H1 (cell line): ENCODE data around the gene C1QL1. TPM values are rescaled to one million over a fixed set of nuclear protein-coding genes. Genes with fewer than 3 reads are reported as not detected.

Source experiments
- CTCF ChIA-PET: fragments of 300-600 bp; sonication (Branson Sonifier 250); formaldehyde crosslinking; loops from one replicate; lab custom pipeline; 2021; ENCODE audit not compliant: partially characterized antibody; lab: Charles Lee
- POLR2A ChIA-PET: fragments of 300-600 bp; sonication (Branson Sonifier 250); formaldehyde crosslinking; loops from one replicate; lab custom pipeline; 2021; ENCODE audit warnings: inconsistent platforms; ENCODE audit not compliant: partially characterized antibody; lab: Charles Lee
- DNase-seq, 2 experiments: peaks; one replicate each; pipeline versions ENCODE4 v3.0.0 to v3.0.0-alpha.2; 2010 to 2022; ENCODE audit warnings: low spot score in 2 of 2, low read depth in 1 of 2, mixed read lengths in 1 of 2
- FAIRE-seq: peaks from 2 replicates; lab custom pipeline; 2011; peaks lifted over from hg19 to GRCh38; lab: Jason Lieb, UNC
- H2AFZ ChIP-seq: 2 replicates; pipeline ENCODE4 v1.8.1; 2012; ENCODE audit warnings: low read length, inconsistent platforms
- H2AK5ac ChIP-seq: 2 replicates; pipeline ENCODE4 v1.6.1; 2013; ENCODE audit warnings: low read depth, low read length
- H2BK120ac ChIP-seq: replicated peaks from 2 replicates; pipeline ENCODE3; 2013; ENCODE audit warnings: low read depth, low read length, inconsistent platforms
- H2BK12ac ChIP-seq: 2 replicates; pipeline ENCODE4 v1.6.1; 2013; ENCODE audit warnings: low read depth, low read length
- H2BK15ac ChIP-seq: 2 replicates; pipeline ENCODE4 v1.6.1; 2013; ENCODE audit warnings: low read length
- H2BK20ac ChIP-seq: 2 replicates; pipeline ENCODE4 v1.6.1; 2013; ENCODE audit warnings: low read length
- H2BK5ac ChIP-seq: 2 replicates; pipeline ENCODE4 v1.6.1; 2013; ENCODE audit warnings: low read depth, low read length
- H3K14ac ChIP-seq: 2 replicates; pipeline ENCODE4 v1.6.1; 2013; ENCODE audit warnings: inconsistent platforms; ENCODE audit not compliant: insufficient read length
- H3K18ac ChIP-seq: 2 replicates; pipeline ENCODE4 v1.6.1; 2013; ENCODE audit warnings: low read length; ENCODE audit errors: extremely low read depth
- H3K23ac ChIP-seq: 2 replicates; pipeline ENCODE4 v1.6.1; 2013; ENCODE audit warnings: inconsistent platforms; ENCODE audit not compliant: insufficient read length
- H3K23me2 ChIP-seq: 2 replicates; pipeline ENCODE4 v1.6.1; 2013; ENCODE audit warnings: low read depth, low read length
- H3K27ac ChIP-seq: 2 replicates; pipeline ENCODE4 v1.6.1; 2011; ENCODE audit warnings: low read depth, low read length, inconsistent platforms
- H3K27me3 ChIP-seq, 4 experiments: replicated peaks in 1 of 4; 1 replicate in 1 of 4; 2 replicates in 3 of 4; pipeline versions ENCODE4 v1.6.1 to v1.8.1; 2011 to 2013; ENCODE audit warnings: low read length in 3 of 4, mild to moderate bottlenecking in 3 of 4, inconsistent platforms in 2 of 4, mixed read lengths in 2 of 4, moderate library complexity in 1 of 4; ENCODE audit not compliant: control insufficient read depth in 3 of 4, insufficient read depth in 3 of 4; ENCODE audit errors: extremely low read depth in 1 of 4
- H3K36me3 ChIP-seq, 4 experiments: 2 replicates each; pipeline versions ENCODE4 v1.6.1 to v1.8.1; 2011 to 2013; ENCODE audit warnings: mild to moderate bottlenecking in 4 of 4, low read length in 3 of 4, moderate library complexity in 2 of 4, control low read depth in 1 of 4, inconsistent platforms in 1 of 4; ENCODE audit not compliant: insufficient read depth in 4 of 4, control insufficient read depth in 2 of 4
- H3K4ac ChIP-seq: replicated peaks from 2 replicates; pipeline ENCODE3; 2013; ENCODE audit warnings: low read length, low read depth, mixed read lengths, inconsistent platforms; ENCODE audit not compliant: insufficient read length
- H3K4me1 ChIP-seq, 4 experiments: replicated peaks in 1 of 4; 1 replicate in 1 of 4; 2 replicates in 3 of 4; pipeline versions ENCODE4 v1.6.1 to v1.8.1; 2011 to 2013; ENCODE audit warnings: low read length in 3 of 4, inconsistent platforms in 2 of 4, mixed read lengths in 1 of 4; ENCODE audit not compliant: insufficient read depth in 4 of 4, control insufficient read depth in 3 of 4
- H3K4me2 ChIP-seq, 2 experiments: 2 replicates each; pipeline versions ENCODE4 v1.6.1 to v1.8.1; 2011 to 2013; ENCODE audit warnings: low read depth in 2 of 2, low read length in 2 of 2, control low read depth in 1 of 2, inconsistent platforms in 1 of 2, mild to moderate bottlenecking in 1 of 2; ENCODE audit not compliant: insufficient read depth in 1 of 2
- H3K4me3 ChIP-seq, 4 experiments: fragments of 200-600, 300-600 bp in 1 of 4; sonication (generic), shearing (Covaris generic), sonication (Bioruptor Twin) in 1 of 4; 2 replicates each; pipeline versions ENCODE4 v1.5.1 to v1.8.1; 2011 to 2016; ENCODE audit warnings: low read length in 4 of 4, low read depth in 3 of 4, control low read depth in 2 of 4, inconsistent platforms in 2 of 4, mild to moderate bottlenecking in 2 of 4, mixed read lengths in 1 of 4, moderate library complexity in 1 of 4; ENCODE audit not compliant: insufficient read depth in 2 of 4; ENCODE audit errors: extremely low read depth in 1 of 4
- H3K56ac ChIP-seq: replicated peaks from 2 replicates; pipeline ENCODE3; 2013; ENCODE audit warnings: low read depth, mild to moderate bottlenecking, mixed read lengths, low read length, inconsistent platforms; ENCODE audit not compliant: insufficient read length
- H3K79me1 ChIP-seq: 2 replicates; pipeline ENCODE4 v1.6.1; 2013; ENCODE audit warnings: low read depth, low read length, control low read depth
- H3K79me2 ChIP-seq, 2 experiments: 2 replicates each; pipeline versions ENCODE4 v1.6.1 to v1.8.1; 2012 to 2013; ENCODE audit warnings: low read length in 2 of 2, mild to moderate bottlenecking in 2 of 2, inconsistent platforms in 1 of 2; ENCODE audit not compliant: insufficient read depth in 2 of 2, control insufficient read depth in 1 of 2
- H3K9ac ChIP-seq, 4 experiments: replicated peaks in 1 of 4; 1 replicate in 1 of 4; 2 replicates in 3 of 4; pipeline versions ENCODE4 v1.6.1 to v1.8.1; 2011 to 2013; ENCODE audit warnings: low read depth in 3 of 4, low read length in 3 of 4, control low read depth in 2 of 4, mild to moderate bottlenecking in 2 of 4, moderate library complexity in 2 of 4, inconsistent platforms in 1 of 4; ENCODE audit errors: extremely low read depth in 1 of 4
- H3K9me3 ChIP-seq, 2 experiments: 2 replicates each; pipeline versions ENCODE4 v1.6.1 to v1.8.1; 2012 to 2013; ENCODE audit warnings: mild to moderate bottlenecking in 2 of 2, moderate library complexity in 2 of 2, control low read depth in 1 of 2, inconsistent platforms in 1 of 2, low read depth in 1 of 2, low read length in 1 of 2, mixed read lengths in 1 of 2; ENCODE audit not compliant: insufficient read depth in 2 of 2
- H4K20me1 ChIP-seq, 2 experiments: replicated peaks in 1 of 2; 2 replicates each; pipeline versions ENCODE3 to v1.8.1; 2011 to 2013; ENCODE audit warnings: inconsistent platforms in 2 of 2, low read length in 2 of 2, mild to moderate bottlenecking in 1 of 2; ENCODE audit not compliant: insufficient read depth in 2 of 2, control insufficient read depth in 1 of 2
- H4K5ac ChIP-seq: 2 replicates; pipeline ENCODE4 v1.6.1; 2013; ENCODE audit warnings: low read length, low read depth, mixed read lengths, inconsistent platforms; ENCODE audit not compliant: insufficient read length
- H4K8ac ChIP-seq: 2 replicates; pipeline ENCODE4 v1.8.0; 2013; ENCODE audit warnings: mild to moderate bottlenecking, moderate library complexity, low read length, inconsistent platforms; ENCODE audit not compliant: insufficient read depth; ENCODE audit errors: extremely low read depth
- H4K91ac ChIP-seq: replicated peaks from 2 replicates; pipeline ENCODE3; 2013; ENCODE audit warnings: low read length, mixed read lengths, inconsistent platforms; ENCODE audit not compliant: insufficient read length
- ASH2L ChIP-seq: fragments of 200-600, 300-600 bp; sonication (generic); IDR thresholded peaks from one replicate; pipeline ENCODE4 v1.7.1; 2017; ENCODE audit warnings: low read length
- FOSL1 ChIP-seq: IDR thresholded peaks from 2 replicates; pipeline ENCODE4 v1.6.1; 2011; ENCODE audit warnings: mild to moderate bottlenecking, low read depth, low read length, moderate library complexity; ENCODE audit not compliant: insufficient read depth
- JUN ChIP-seq: IDR thresholded peaks from 2 replicates; pipeline ENCODE4 v1.6.1; 2011; ENCODE audit warnings: low read depth, mild to moderate bottlenecking, improper control_type of control experiment, low read length
- JUND ChIP-seq: IDR thresholded peaks from 2 replicates; pipeline ENCODE4 v1.6.1; 2011; ENCODE audit warnings: mild to moderate bottlenecking, improper control_type of control experiment, low read length
- PHF8 ChIP-seq: fragments of 200-600 bp; sonication (generic); conservative IDR thresholded peaks from 2 replicates; pipeline ENCODE4 v1.7.1; 2012; ENCODE audit warnings: low read depth, mild to moderate bottlenecking, inconsistent platforms, low read length, moderate library complexity
- RAD21 ChIP-seq, 2 experiments: IDR thresholded peaks in 1 of 2; conservative IDR thresholded peaks in 1 of 2; 2 replicates each; pipeline ENCODE4 v1.6.1; 2011; ENCODE audit warnings: low read depth in 2 of 2, low read length in 2 of 2, improper control_type of control experiment in 1 of 2, inconsistent platforms in 1 of 2, mild to moderate bottlenecking in 1 of 2, moderate library complexity in 1 of 2
- SP2 ChIP-seq: IDR thresholded peaks from 2 replicates; pipeline ENCODE4 v1.6.1; 2012; ENCODE audit warnings: mild to moderate bottlenecking, low read length, inconsistent platforms
- YY1 ChIP-seq: IDR thresholded peaks from 2 replicates; pipeline ENCODE4 v1.6.1; 2011; ENCODE audit warnings: low read depth, mild to moderate bottlenecking, low read length
- WGBS, 2 experiments: shearing (Covaris generic) in 1 of 2; methylation state at CpG; one replicate each; pipeline versions ENCODE4 v1.1.6 to v1.1.7; 2013 to 2015; ENCODE audit warnings: low lambda C conversion rate in 2 of 2, mixed read lengths in 2 of 2, inconsistent platforms in 1 of 2, low coverage in 1 of 2, missing lambda C conversion rate in 1 of 2; ENCODE audit not compliant: insufficient replicate concordance in 2 of 2, insufficient coverage in 1 of 2, insufficient read length in 1 of 2; ENCODE audit errors: extremely low coverage in 1 of 2, missing lambda C conversion rate in 1 of 2; 5-methylcytosine and 5-hydroxymethylcytosine counted together
- polyA plus RNA-seq, 7 experiments: library from polyadenylated mRNA; depleted of rRNA in 3 of 7; stranded (reverse) in 5 of 7; unstranded in 2 of 7; fragments of >200 nt in 5 of 7; fragments of 200-250 nt in 2 of 7; gene quantifications; 1 replicate in 5 of 7; 2 replicates in 1 of 7; 4 replicates in 1 of 7; pipeline versions ENCODE4 v1.2.1 to v1.2.3, GENCODE V29; 2011 to 2013; ENCODE audit warnings: missing spikeins in 2 of 7, mixed read lengths in 2 of 7
- total RNA-seq: library from RNA; stranded (reverse); fragmentation: NEBNext Ultra II Directional; extraction: Animal tissue kit (Norgen Biotek cat#: 25700); gene quantifications from 2 replicates; pipeline ENCODE4 v1.2.1, GENCODE V29; 2021
- TF ChIP-seq, protein P1 (sequence below), 3 experiments: IDR thresholded peaks; 1 replicate in 2 of 3; 2 replicates in 1 of 3; pipeline versions ENCODE4 v1.5.1 to v1.6.1; 2011; ENCODE audit warnings: low read length in 3 of 3, mild to moderate bottlenecking in 3 of 3, inconsistent platforms in 2 of 3, low read depth in 1 of 3, moderate library complexity in 1 of 3; ENCODE audit not compliant: insufficient read depth in 1 of 3; ENCODE audit errors: control extremely low read depth in 1 of 3
- TF ChIP-seq, protein P2 (sequence below): IDR thresholded peaks from 2 replicates; pipeline ENCODE4 v1.6.1; 2011; ENCODE audit warnings: low read depth, mild to moderate bottlenecking, low read length; ENCODE audit not compliant: insufficient read depth

C1QL1 gene
- total and polyA plus RNA-seq, 2 of the 8 experiments (the other 6 are each of a cell fraction or from before 2014, with no cell fraction given), result 7.6 to 10.5 TPM

DNA sequence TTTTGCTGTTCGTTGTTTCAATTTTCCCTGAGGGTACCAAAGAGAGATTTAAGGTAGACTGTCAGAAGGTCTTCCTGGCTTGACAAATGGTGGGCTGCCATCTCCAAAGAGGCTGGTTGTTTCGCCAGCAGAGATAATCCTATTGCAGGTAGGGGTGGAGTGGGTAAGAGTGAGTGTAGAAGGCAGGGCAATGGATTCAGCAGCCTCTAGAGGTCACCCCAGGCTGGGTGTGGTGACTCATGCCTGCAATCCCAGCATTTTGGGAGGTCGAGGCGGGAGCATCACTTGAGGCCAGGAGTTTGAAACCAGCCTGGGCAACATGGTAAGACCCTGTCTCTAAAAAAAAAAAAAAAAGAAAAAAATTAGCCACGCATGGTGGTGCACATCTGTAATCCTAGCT, 48.7 kb upstream of the C1QL1 start:
- FAIRE-seq (peak; percentile 73), DNase-seq (no peak)
- H3K4me2 ChIP-seq, result no peak overlapping the region
- ChIA-PET POLR2A (interaction anchor here (1.0 to 1.2 kb wide), 2 partner anchors 57 to 117 kb away, joined by 3 read pairs; a partner anchor contains a TSS), CTCF (interaction anchor here (0.6 to 16.2 kb wide), 7 partner anchors 20 to 240 kb away, joined by 3 to 243 read pairs (median 5); no protein-coding TSS in a partner anchor)
- peaks cover 3% of the 10 kb centered on the region; the same call in 1 of the 2 replicates for H3K23me2 ChIP-seq
- H3K18ac ChIP-seq, result no peak overlapping the region
- no peak overlapping the region for H2BK12ac ChIP-seq
- H4K91ac ChIP-seq, result no peak overlapping the region
- H2AFZ ChIP-seq, result no peak overlapping the region
- no peaks in the 10 kb centered on the region for H3K36me3 ChIP-seq
- no peak overlapping the region for H3K56ac ChIP-seq
- no peak overlapping the region for H3K9ac ChIP-seq
- H2BK120ac ChIP-seq, result no peak overlapping the region
- H4K5ac ChIP-seq, result no peak overlapping the region
- H3K79me2 ChIP-seq, result no peaks in the 10 kb centered on the region
- no peak overlapping the region for H3K23ac ChIP-seq
- H3K14ac ChIP-seq, result no peak overlapping the region
- H3K79me1 ChIP-seq, result no peaks in the 10 kb centered on the region
- H3K4ac ChIP-seq, result no peak overlapping the region
- peaks cover 9 to 29% (median 14%) of the 10 kb centered on the region in 4 experiments for H3K4me1 ChIP-seq
- H2BK5ac ChIP-seq, result no peak overlapping the region
- H2AK5ac ChIP-seq, result no peak overlapping the region
- peaks cover 20 to 42% (median 39%) of the 10 kb centered on the region in 4 experiments for H3K27me3 ChIP-seq
- H4K8ac ChIP-seq, result no peak overlapping the region
- peaks cover 0 to 4% of the 10 kb centered on the region in 2 experiments for H4K20me1 ChIP-seq
- H3K4me3 ChIP-seq, result no peak overlapping the region
- no peaks in the 10 kb centered on the region for H3K9me3 ChIP-seq
- no peak overlapping the region for H3K27ac ChIP-seq
- H2BK15ac ChIP-seq, result no peak overlapping the region
- 68% methylated on average over 5 of the region's 5 CpGs; no CpG with 5 or more reads in 1 of the 2 experiments for WGBS, 2 experiments
- no peak overlapping the region for H2BK20ac ChIP-seq
- TF ChIP-seq JUND (peak; percentile 96), FOSL1 (0 out of 2 replicates have a peak, but pooled peaks have one; percentile 27), SP2 (no peak), YY1 (0 out of 2 replicates have a peak, but pooled peaks have one; percentile 32), RAD21 (IDR thresholded peaks at IDR 0.05 in 1 of 2, conservative IDR thresholded peaks at IDR 0.05 in 1 of 2; ENCODE audit: low read depth in 2 of 2, low read length in 2 of 2) (peak; percentile 58 to 70), JUN (0 out of 2 replicates have a peak, but pooled peaks have one; percentile 31), PHF8 (no peak), ASH2L (no peak)
- TF ChIP-seq, protein P1, sequence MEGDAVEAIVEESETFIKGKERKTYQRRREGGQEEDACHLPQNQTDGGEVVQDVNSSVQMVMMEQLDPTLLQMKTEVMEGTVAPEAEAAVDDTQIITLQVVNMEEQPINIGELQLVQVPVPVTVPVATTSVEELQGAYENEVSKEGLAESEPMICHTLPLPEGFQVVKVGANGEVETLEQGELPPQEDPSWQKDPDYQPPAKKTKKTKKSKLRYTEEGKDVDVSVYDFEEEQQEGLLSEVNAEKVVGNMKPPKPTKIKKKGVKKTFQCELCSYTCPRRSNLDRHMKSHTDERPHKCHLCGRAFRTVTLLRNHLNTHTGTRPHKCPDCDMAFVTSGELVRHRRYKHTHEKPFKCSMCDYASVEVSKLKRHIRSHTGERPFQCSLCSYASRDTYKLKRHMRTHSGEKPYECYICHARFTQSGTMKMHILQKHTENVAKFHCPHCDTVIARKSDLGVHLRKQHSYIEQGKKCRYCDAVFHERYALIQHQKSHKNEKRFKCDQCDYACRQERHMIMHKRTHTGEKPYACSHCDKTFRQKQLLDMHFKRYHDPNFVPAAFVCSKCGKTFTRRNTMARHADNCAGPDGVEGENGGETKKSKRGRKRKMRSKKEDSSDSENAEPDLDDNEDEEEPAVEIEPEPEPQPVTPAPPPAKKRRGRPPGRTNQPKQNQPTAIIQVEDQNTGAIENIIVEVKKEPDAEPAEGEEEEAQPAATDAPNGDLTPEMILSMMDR (IDR thresholded peaks at IDR 0.05; ENCODE audit: control extremely low read depth in 1 of 3, insufficient read depth in 1 of 3, low read depth in 1 of 3, low read length in 3 of 3), result peak; percentile 63 to 78 (median 75)
- TF ChIP-seq, protein P2, sequence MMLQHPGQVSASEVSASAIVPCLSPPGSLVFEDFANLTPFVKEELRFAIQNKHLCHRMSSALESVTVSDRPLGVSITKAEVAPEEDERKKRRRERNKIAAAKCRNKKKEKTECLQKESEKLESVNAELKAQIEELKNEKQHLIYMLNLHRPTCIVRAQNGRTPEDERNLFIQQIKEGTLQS, result peak; percentile 47
